K562 (cell line): ENCODE measurements around the gene CCNA1. TPM values are rescaled to one million over a fixed set of nuclear protein-coding genes. Genes with fewer than 3 reads are reported as not detected.

ENCODE experiments used
- ATAC-seq: fragments of 200-7000 bp; cut with Tn5 transposase; 3 replicates; pipeline ENCODE4 v1.9.1; 2020; ENCODE audit warnings: moderate library complexity
- BruUV-seq: library from RNA; stranded (reverse); fragments of 400-500 nt; replicated peaks from 2 replicates; lab custom pipeline; 2021; lab: Mats Ljungman, UMichigan
- CTCF ChIA-PET: fragments of 300-600 bp; formaldehyde crosslinking; extraction: SDS; loops from one replicate; lab custom pipeline; 2021; ENCODE audit warnings: low intra/inter-chr PET ratio; lab: Yijun Ruan, JAX
- POLR2A ChIA-PET: fragments of 300-600, 350-650 bp; sonication (Branson Sonifier 250); formaldehyde crosslinking; extraction: SDS; loops from one replicate; lab custom pipeline; 2021; ENCODE audit warnings: antibody characterized with exemption, inconsistent platforms; lab: Yijun Ruan, JAX
- DNase-seq, 4 experiments: peaks; one replicate each; pipeline versions ENCODE4 v3.0.0 to v3.0.0-alpha.2; 2011 to 2018; ENCODE audit warnings: low spot score in 3 of 4, mixed read lengths in 3 of 4; ENCODE audit errors: extremely low read depth in 1 of 4
- FAIRE-seq: peaks from 2 replicates; lab custom pipeline; 2011; peaks lifted over from hg19 to GRCh38; lab: Jason Lieb, UNC
- H2AFZ ChIP-seq: 2 replicates; pipeline ENCODE4 v1.6.0; 2011; ENCODE audit warnings: low read depth, low read length, control low read depth, inconsistent platforms
- H3K27ac ChIP-seq: fragments of 200-600 bp; 3 replicates; pipeline ENCODE4 v1.8.0; 2011; ENCODE audit warnings: low read depth, mild to moderate bottlenecking, control low read depth, inconsistent platforms, low read length, moderate library complexity, mixed read lengths; ENCODE audit errors: extremely low read depth
- H3K27me3 ChIP-seq, 2 experiments: fragments of 300-600 bp in 1 of 2; 2 replicates in 1 of 2; 3 replicates in 1 of 2; pipeline versions ENCODE4 v1.6.0 to v1.8.0; 2011; ENCODE audit warnings: inconsistent platforms in 2 of 2, low read length in 2 of 2, mild to moderate bottlenecking in 1 of 2, mixed read lengths in 1 of 2, moderate library complexity in 1 of 2; ENCODE audit not compliant: control insufficient read depth in 2 of 2, insufficient read depth in 2 of 2
- H3K36me3 ChIP-seq: fragments of 300-600 bp; 3 replicates; pipeline ENCODE4 v1.8.0; 2011; ENCODE audit warnings: mild to moderate bottlenecking, low read length, inconsistent platforms; ENCODE audit not compliant: control insufficient read depth, insufficient read depth
- H3K4me1 ChIP-seq, 2 experiments: fragments of 200-600 bp in 1 of 2; replicated peaks in 1 of 2; 2 replicates in 1 of 2; 3 replicates in 1 of 2; pipeline versions ENCODE4 v1.5.1 to v1.8.0; 2011; ENCODE audit warnings: inconsistent platforms in 2 of 2, low read length in 2 of 2, mild to moderate bottlenecking in 1 of 2, mixed read lengths in 1 of 2, moderate library complexity in 1 of 2; ENCODE audit not compliant: control insufficient read depth in 2 of 2, insufficient read depth in 2 of 2
- H3K4me2 ChIP-seq: 2 replicates; pipeline ENCODE4 v1.6.1; 2011; ENCODE audit warnings: low read length, control low read depth, inconsistent platforms, mixed read lengths; ENCODE audit not compliant: insufficient read depth
- H3K4me3 ChIP-seq: fragments of 200-600 bp; sonication (generic), shearing (Covaris generic); 2 replicates; pipeline ENCODE4 v1.5.1; 2016; ENCODE audit warnings: control low read depth, inconsistent platforms
- H3K79me2 ChIP-seq: fragments of 200-600 bp; 3 replicates; pipeline ENCODE4 v1.8.0; 2011; ENCODE audit warnings: low read length, inconsistent platforms; ENCODE audit not compliant: control insufficient read depth, insufficient read depth
- H3K9ac ChIP-seq, 2 experiments: 2 replicates each; pipeline versions ENCODE4 v1.6.0 to v1.6.1; 2011; ENCODE audit warnings: low read depth in 2 of 2, low read length in 2 of 2, control low read depth in 1 of 2, inconsistent platforms in 1 of 2, mild to moderate bottlenecking in 1 of 2, mixed read lengths in 1 of 2; ENCODE audit not compliant: insufficient read depth in 1 of 2
- H3K9me1 ChIP-seq: one replicate; pipeline ENCODE4 v1.6.0; 2011; ENCODE audit warnings: inconsistent platforms, mild to moderate bottlenecking, low read length, moderate library complexity; ENCODE audit not compliant: control insufficient read depth, insufficient read depth
- H3K9me3 ChIP-seq: replicated peaks from 2 replicates; pipeline ENCODE4 v1.5.1; 2011; ENCODE audit warnings: low read depth, low read length, inconsistent platforms; ENCODE audit not compliant: control insufficient read depth, insufficient read depth
- H4K20me1 ChIP-seq: replicated peaks from 2 replicates; pipeline ENCODE4 v1.6.1; 2011; ENCODE audit warnings: low read length, inconsistent platforms, mixed read lengths; ENCODE audit not compliant: control insufficient read depth, insufficient read depth
- C11orf30 ChIP-seq: fragments of 450-650 bp; IDR thresholded peaks from 2 replicates; pipeline ENCODE4 v1.6.1; 2016; ENCODE audit warnings: low read depth, mild to moderate bottlenecking
- ESRRB ChIP-seq: fragments of 250-450 bp; sonication (Bioruptor Pico); IDR thresholded peaks from 2 replicates; pipeline ENCODE4 v1.5.0; 2020; ENCODE audit warnings: mild to moderate bottlenecking, moderate library complexity, borderline replicate concordance
- IRF2 ChIP-seq: sonication (generic); formaldehyde crosslinking; IDR thresholded peaks from 2 replicates; pipeline ENCODE4 v1.8.1; 2022; ENCODE audit warnings: mild to moderate bottlenecking, missing genetic modification reagents
- MAFG ChIP-seq: fragments of 450-650 bp; conservative IDR thresholded peaks from 2 replicates; pipeline ENCODE4 v1.6.1; 2016; ENCODE audit warnings: missing genetic modification characterization, missing compliant biosample characterization
- MEF2D ChIP-seq: conservative IDR thresholded peaks from 2 replicates; pipeline ENCODE4 v1.6.1; 2016; ENCODE audit warnings: low read depth, missing genetic modification characterization, missing compliant biosample characterization
- POLR3A ChIP-seq: IDR thresholded peaks from 2 replicates; pipeline ENCODE4 v1.6.1; 2011; ENCODE audit warnings: borderline replicate concordance, mild to moderate bottlenecking, moderate library complexity; ENCODE audit not compliant: insufficient read length, insufficient read depth; ENCODE audit errors: extremely low read depth
- RAD21 ChIP-seq, 2 experiments: fragments of 250-450 bp in 1 of 2; fragments of 450-650 bp in 1 of 2; sonication (Bioruptor Pico) in 1 of 2; formaldehyde crosslinking in 1 of 2; IDR thresholded peaks in 1 of 2; conservative IDR thresholded peaks in 1 of 2; 2 replicates each; pipeline versions ENCODE4 v1.4.0 to v1.8.0; 2020 to 2022; ENCODE audit warnings: mild to moderate bottlenecking in 2 of 2, moderate library complexity in 1 of 2
- SMC3 ChIP-seq: conservative IDR thresholded peaks from 2 replicates; pipeline ENCODE4 v1.6.1; 2011; ENCODE audit warnings: low read depth, low read length, improper control_type of control experiment; ENCODE audit not compliant: insufficient read depth
- TBP ChIP-seq: optimal IDR thresholded peaks from 2 replicates; pipeline ENCODE3; 2011; ENCODE audit warnings: low read depth, low read length, improper control_type of control experiment
- WGBS: fragments of 100-300 bp; shearing (Covaris generic); methylation state at CpG from one replicate; pipeline ENCODE4 v1.1.6; 2016; ENCODE audit warnings: low coverage, mixed read lengths; ENCODE audit not compliant: insufficient coverage; ENCODE audit errors: missing lambda C conversion rate; 5-methylcytosine and 5-hydroxymethylcytosine counted together
- in situ Hi-C: fragments of 300-500 bp; cut with MboI; formaldehyde crosslinking; loops from 4 replicates; pipeline ENCODE4 v1.15.0; 2018; ENCODE audit warnings: inconsistent platforms, mixed read lengths
- intact Hi-C: fragments of 100-400 bp; cut with micrococcal nuclease; formaldehyde crosslinking; loops from 2 replicates; pipeline ENCODE4 v1.14.2; 2022
- polyA plus RNA-seq, 8 experiments: library from polyadenylated mRNA; depleted of rRNA in 4 of 8; stranded (reverse) in 5 of 8; unstranded in 3 of 8; fragments of >200 nt; fragmentation: Nextera tagmentation in 2 of 8; fragmentation: Illumina TruSeq in 1 of 8; extraction: Ambion mirVana in 2 of 8; extraction: Trizol in 1 of 8; gene quantifications; 2 replicates each; pipeline versions ENCODE4 v1.2.1 to v1.2.3, GENCODE V29; 2011 to 2014; ENCODE audit warnings: inconsistent platforms in 1 of 8, missing spikeins in 1 of 8
- total RNA-seq, 7 experiments: library from RNA; depleted of rRNA in 6 of 7; stranded (reverse); fragments of >200 nt in 6 of 7; fragmentation: Illumina TruSeq in 2 of 7; extraction: Trizol in 2 of 7; gene quantifications; 2 replicates each; pipeline versions ENCODE4 v1.2.1 to v1.2.3, GENCODE V29; 2011 to 2021; ENCODE audit warnings: low replicate concordance in 1 of 7
- TF ChIP-seq, protein P1 (sequence below): fragments of 450-650 bp; formaldehyde crosslinking; IDR thresholded peaks from 2 replicates; pipeline ENCODE4 v1.4.0; 2020; ENCODE audit warnings: mild to moderate bottlenecking, moderate library complexity

Gene CCNA1
- total and polyA plus RNA-seq, 9 of the 15 experiments (the other 6 are each of a cell fraction or from before 2014, with no cell fraction given) = 0.08 TPM; not detected in 8

DNA sequence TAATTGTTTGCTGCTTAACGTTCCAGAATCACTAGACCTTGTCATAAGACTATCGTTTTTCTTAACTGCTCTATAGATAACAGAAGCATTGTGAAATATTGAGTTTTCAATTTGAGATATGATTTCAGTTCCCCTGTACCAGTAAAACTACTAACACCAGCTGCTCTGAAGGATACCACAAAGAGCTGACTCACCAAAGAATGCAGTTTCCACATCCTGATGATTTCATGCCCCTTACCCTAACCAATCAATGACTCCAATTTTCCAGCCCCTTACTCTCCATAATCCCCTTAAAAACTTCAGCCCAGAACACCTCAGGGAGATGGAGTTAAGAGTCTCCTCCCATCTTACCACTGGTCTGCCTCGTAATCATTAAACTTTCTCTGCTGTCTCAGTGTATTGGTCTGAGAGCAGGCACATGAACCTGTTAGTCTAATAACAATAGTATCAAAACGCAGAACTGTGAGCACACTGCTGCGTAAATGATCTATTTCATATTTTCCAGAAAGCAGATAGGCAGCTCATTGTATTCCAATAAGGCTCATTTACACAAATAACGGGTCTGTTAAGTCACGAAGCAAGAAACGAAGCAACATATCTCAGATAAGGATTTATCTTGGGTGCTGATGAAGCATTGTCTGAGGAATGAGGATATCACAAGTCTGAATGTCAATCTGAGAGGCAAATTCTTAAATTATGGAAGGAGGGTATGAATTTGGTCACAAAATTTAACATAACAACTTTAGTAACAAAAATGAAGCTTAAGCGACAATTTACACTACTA is 14.1 kb upstream of the CCNA1 start (continued):
- no peak for TF ChIP-seq POLR3A
- peak; percentile 62; the same call in 1 of the 2 replicates for TF ChIP-seq C11orf30

DNA sequence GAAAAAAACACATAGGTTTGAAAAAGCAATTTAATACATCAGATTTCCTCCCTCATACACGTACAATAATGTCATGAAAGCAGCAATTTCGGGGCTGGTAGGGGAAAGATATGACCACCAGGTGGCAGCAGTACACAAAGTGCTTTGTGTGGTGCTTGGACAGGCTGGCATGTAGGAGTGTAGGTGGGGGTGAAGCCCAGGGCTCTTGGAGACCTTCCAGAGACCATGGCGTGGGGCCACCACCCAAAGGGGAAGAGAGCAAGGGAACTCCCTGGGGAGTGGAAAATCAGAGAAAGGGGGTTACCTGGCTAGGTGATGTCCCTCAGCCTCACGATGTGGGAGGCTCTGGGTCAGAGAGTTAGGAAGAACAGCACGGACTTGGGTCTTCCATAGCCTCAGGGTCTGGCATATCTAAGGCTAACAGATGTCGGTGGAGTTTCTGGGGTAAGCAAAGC is 11.8 kb upstream of the CCNA1 start:
- ATAC-seq (peak; percentile 95), DNase-seq (peak; percentile 51 to 64 (median 58)), FAIRE-seq (peak; percentile 61)
- no peak overlapping the region for H3K9ac ChIP-seq
- ChIA-PET POLR2A (no interaction called here), CTCF (interaction anchor here (0.6 kb wide), 1 partner anchor 430 kb away, joined by 3 read pairs; no protein-coding TSS in a partner anchor)
- no peaks in the 10 kb centered on the region for H4K20me1 ChIP-seq
- no peaks in the 10 kb centered on the region for H3K79me2 ChIP-seq
- no peaks in the 10 kb centered on the region for H3K27me3 ChIP-seq
- H3K9me3 ChIP-seq = no peaks in the 10 kb centered on the region
- no peak overlapping the region for H3K27ac ChIP-seq
- WGBS = 0% methylated on average over 5 of the region's 6 CpGs
- H2AFZ ChIP-seq = no peak overlapping the region
- no peaks in the 10 kb centered on the region for H3K36me3 ChIP-seq
- no peaks in the 10 kb centered on the region for H3K9me1 ChIP-seq
- no peak overlapping the region for H3K4me3 ChIP-seq
- in situ Hi-C loops (loop anchor here (25.0 kb wide), 2 partner anchors 417 to 433 kb away; no protein-coding TSS in a partner anchor), intact Hi-C loops (loop anchor here (2.0 to 10.0 kb wide), 4 partner anchors 136 to 647 kb away; no protein-coding TSS in a partner anchor)
- no peak overlapping the region for H3K4me2 ChIP-seq
- no peaks in the 10 kb centered on the region for H3K4me1 ChIP-seq
- no TSS peak for BruUV-seq
- TF ChIP-seq TBP = no peak
- no peak for TF ChIP-seq MEF2D
- TF ChIP-seq RAD21 (CRISPR knock-in tag; conservative IDR thresholded peaks at IDR 0.05 in 1 of 2, IDR thresholded peaks at IDR 0.05 in 1 of 2) = peak; percentile 47 to 72
- no peak for TF ChIP-seq IRF2
- TF ChIP-seq, protein P1, sequence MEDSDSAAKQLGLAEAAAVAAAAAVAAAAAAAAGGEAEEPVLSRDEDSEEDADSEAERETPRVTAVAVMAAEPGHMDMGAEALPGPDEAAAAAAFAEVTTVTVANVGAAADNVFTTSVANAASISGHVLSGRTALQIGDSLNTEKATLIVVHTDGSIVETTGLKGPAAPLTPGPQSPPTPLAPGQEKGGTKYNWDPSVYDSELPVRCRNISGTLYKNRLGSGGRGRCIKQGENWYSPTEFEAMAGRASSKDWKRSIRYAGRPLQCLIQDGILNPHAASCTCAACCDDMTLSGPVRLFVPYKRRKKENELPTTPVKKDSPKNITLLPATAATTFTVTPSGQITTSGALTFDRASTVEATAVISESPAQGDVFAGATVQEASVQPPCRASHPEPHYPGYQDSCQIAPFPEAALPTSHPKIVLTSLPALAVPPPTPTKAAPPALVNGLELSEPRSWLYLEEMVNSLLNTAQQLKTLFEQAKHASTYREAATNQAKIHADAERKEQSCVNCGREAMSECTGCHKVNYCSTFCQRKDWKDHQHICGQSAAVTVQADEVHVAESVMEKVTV = 0 out of 2 replicates have a peak, but pooled peaks have one; percentile 17
- no peak for TF ChIP-seq ESRRB (CRISPR knock-in tag)
- peak; percentile 51 for TF ChIP-seq SMC3
- no peak for TF ChIP-seq MAFG (tag)
